Ascending aorta (tissue), 2 donors: Measurements from ENCODE around the gene OR8G5. TPM values are rescaled to one million over a fixed set of nuclear protein-coding genes. Genes with fewer than 3 reads are reported as not detected.

Experiments
- DNase-seq, 2 donors: peaks; one replicate each; pipeline ENCODE4 v3.0.0-alpha.2; 2019; ENCODE audit warnings: low spot score in 2 of 2
- H3K27ac ChIP-seq, 2 donors: fragments of 200-600 bp; sonication (generic); one replicate each; pipeline ENCODE4 v1.5.1; 2016 to 2017; ENCODE audit warnings: mild to moderate bottlenecking in 1 of 2
- H3K27me3 ChIP-seq: fragments of 200-600 bp; sonication (generic); one replicate; pipeline ENCODE4 v1.5.1; 2017
- H3K36me3 ChIP-seq, 2 donors: fragments of 200-600 bp; sonication (generic); one replicate each; pipeline ENCODE4 v1.5.1; 2016
- H3K4me1 ChIP-seq, 2 donors: fragments of 200-600 bp; sonication (generic); one replicate each; pipeline ENCODE4 v1.5.1; 2016 to 2017; ENCODE audit warnings: mild to moderate bottlenecking in 1 of 2
- H3K4me3 ChIP-seq, 2 donors: fragments of 200-600 bp; sonication (generic); one replicate each; pipeline ENCODE4 v1.5.1; 2016 to 2017; ENCODE audit warnings: mild to moderate bottlenecking in 1 of 2
- H3K9me3 ChIP-seq, 2 donors: fragments of 200-600 bp; sonication (generic); one replicate each; pipeline ENCODE4 v1.5.1; 2016
- intact Hi-C: fragments of 100-400 bp; cut with DNase I; formaldehyde crosslinking; loops from one replicate; pipeline ENCODE4 v1.15.1; 2023
- total RNA-seq: library from RNA; depleted of rRNA; stranded (reverse); fragments of >200 nt; gene quantifications from one replicate; pipeline ENCODE4 v1.1.0, GENCODE V29; 2016
- TF ChIP-seq, protein P1 (sequence below), 3 experiments: fragments of 200-600 bp in 2 of 3; fragments of 450-650 bp in 1 of 3; sonication (generic) in 2 of 3; IDR thresholded peaks; one replicate each; pipeline ENCODE4 v1.5.1; 2016 to 2019; ENCODE audit warnings: antibody characterized with exemption in 3 of 3, mild to moderate bottlenecking in 1 of 3, moderate library complexity in 1 of 3

Gene OR8G5, protein sequence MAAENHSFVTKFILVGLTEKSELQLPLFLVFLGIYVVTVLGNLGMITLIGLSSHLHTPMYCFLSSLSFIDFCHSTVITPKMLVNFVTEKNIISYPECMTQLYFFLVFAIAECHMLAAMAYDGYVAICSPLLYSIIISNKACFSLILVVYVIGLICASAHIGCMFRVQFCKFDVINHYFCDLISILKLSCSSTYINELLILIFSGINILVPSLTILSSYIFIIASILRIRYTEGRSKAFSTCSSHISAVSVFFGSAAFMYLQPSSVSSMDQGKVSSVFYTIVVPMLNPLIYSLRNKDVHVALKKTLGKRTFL
- total RNA-seq, result not detected

DNA sequence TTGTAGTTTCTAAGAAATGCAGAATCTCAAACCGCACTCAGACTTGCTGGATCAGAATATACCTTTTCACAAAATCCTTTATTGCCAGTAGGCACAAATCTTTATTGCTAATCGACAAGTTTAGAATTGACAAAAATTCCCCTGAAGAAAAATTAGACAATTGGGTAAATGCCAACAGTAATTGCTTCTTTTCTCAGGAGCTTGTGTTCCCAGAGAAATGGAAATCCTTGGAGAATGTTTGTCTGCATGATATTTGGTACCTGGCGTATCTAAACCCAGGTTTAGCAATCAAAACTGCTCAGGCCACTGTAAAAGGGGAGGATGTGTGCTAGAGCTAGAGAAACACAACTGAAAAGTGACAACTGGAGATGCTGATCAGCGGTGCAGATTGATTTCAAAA, at the start of gene OR8G5:
Gene OR8G5, plus strand, starts transcription at position 301 of the 400 bp plus-strand sequence. CDS start 8,556 bp downstream, outside the sequence.
- Histone ChIP-seq H3K36me3 (no peaks in the 10 kb centered on the region), H3K27me3 (no peaks in the 10 kb centered on the region), H3K4me1 (no peaks in the 10 kb centered on the region), H3K9me3 (no peaks in the 10 kb centered on the region), H3K27ac (no peak within 1 kb of the TSS), H3K4me3 (no peak within 1 kb of the TSS)
- intact Hi-C loops, result no loop called here
- TF ChIP-seq, protein P1, sequence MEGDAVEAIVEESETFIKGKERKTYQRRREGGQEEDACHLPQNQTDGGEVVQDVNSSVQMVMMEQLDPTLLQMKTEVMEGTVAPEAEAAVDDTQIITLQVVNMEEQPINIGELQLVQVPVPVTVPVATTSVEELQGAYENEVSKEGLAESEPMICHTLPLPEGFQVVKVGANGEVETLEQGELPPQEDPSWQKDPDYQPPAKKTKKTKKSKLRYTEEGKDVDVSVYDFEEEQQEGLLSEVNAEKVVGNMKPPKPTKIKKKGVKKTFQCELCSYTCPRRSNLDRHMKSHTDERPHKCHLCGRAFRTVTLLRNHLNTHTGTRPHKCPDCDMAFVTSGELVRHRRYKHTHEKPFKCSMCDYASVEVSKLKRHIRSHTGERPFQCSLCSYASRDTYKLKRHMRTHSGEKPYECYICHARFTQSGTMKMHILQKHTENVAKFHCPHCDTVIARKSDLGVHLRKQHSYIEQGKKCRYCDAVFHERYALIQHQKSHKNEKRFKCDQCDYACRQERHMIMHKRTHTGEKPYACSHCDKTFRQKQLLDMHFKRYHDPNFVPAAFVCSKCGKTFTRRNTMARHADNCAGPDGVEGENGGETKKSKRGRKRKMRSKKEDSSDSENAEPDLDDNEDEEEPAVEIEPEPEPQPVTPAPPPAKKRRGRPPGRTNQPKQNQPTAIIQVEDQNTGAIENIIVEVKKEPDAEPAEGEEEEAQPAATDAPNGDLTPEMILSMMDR (IDR thresholded peaks at IDR 0.05), result no peak
- DNase-seq, result no peak

DNA sequence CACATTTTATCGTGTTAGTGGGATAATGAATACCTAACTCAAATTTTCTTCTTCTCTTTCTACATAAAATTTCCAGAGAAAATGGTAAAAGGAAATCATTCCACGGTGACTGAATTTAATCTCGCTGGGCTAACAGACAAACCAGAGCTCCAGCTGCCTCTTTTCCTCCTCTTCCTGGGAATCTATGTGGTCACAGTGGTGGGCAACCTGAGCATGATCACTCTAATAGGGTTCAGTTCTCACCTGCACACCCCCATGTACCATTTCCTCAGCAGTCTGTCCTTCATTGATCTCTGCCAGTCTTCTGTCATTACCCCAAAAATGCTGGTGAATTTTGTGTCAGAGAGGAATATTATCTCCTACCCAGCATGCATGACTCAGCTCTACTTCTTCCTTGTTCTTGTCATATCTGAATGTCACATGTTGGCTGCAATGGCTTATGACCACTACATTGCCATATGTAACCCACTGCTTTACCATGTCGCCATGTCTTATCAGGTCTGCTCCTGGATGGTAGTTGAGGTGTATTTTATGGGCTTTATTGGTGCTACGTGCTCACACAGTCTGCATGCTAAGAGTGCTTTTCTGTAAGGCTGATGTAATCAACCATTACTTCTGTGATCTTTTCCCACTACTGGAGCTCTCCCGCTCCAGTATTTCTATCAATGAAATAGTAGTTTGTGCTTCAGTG, 48.9 kb upstream of the OR8G5 start:
- no peaks in the 10 kb centered on the region for H3K27me3 ChIP-seq
- intact Hi-C loops, result no loop called here
- no peak overlapping the region for H3K4me3 ChIP-seq
- H3K9me3 ChIP-seq, result no peaks in the 10 kb centered on the region
- no peak for DNase-seq
- no peak overlapping the region for H3K27ac ChIP-seq
- H3K36me3 ChIP-seq, result no peaks in the 10 kb centered on the region
- H3K4me1 ChIP-seq, result no peaks in the 10 kb centered on the region
- TF ChIP-seq, protein P1 (IDR thresholded peaks at IDR 0.05), result no peak

DNA sequence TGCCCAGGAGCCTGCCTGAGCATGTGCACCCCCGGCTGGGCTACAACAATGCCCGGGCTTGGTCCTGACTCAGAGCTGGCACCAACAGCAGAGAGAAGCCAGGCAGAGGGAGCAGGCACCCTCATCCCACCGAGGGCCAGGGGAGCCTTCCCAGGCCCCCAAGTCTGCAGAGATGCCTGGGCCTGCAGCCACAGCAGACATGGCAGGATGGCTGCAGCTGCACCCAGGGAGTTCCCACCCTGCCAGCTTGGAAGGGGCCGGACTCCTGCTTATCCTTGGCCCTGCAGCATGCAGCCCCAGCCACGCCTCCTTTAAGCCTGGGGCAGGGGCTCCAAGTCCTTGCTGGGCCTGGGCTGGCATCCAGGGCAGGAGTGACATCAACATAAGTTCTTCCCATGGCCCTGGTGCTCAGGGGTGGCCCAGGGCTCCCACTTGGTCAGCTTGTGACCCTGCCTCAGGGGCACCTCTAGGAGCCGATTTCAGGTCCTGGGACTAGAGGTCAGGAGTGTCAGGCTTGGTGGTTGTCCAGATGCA, 46.3 kb upstream of the OR8G5 start:
- Histone ChIP-seq H3K27me3 (no peaks in the 10 kb centered on the region), H3K4me3 (no peak overlapping the region), H3K27ac (no peak overlapping the region), H3K9me3 (no peaks in the 10 kb centered on the region), H3K36me3 (no peaks in the 10 kb centered on the region), H3K4me1 (no peaks in the 10 kb centered on the region)
- intact Hi-C loops, result no loop called here
- TF ChIP-seq, protein P1 (IDR thresholded peaks at IDR 0.05), result no peak
- no peak for DNase-seq

DNA sequence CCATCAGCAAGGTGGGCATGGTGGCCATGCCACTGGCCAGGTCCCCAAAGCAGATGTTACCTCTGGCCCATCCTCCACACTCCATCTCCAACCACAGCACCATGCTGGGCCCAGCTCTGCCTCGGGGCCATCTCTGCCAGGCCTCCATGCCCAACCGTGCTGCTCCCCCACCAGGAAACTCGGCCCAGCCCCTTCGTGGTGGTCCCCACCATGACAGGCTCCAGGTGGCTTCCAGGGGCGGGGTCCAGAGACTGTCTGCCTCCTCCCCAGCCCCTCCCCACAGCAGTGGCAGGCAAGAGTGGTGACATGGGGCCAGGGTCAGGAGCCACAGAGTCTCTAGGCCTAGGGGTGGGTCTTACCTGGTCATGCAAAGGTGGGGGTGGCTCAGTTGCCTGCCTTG, 45.8 kb upstream of the OR8G5 start:
- intact Hi-C loops, result no loop called here
- Histone ChIP-seq H3K36me3 (no peaks in the 10 kb centered on the region), H3K4me3 (no peak overlapping the region), H3K27me3 (no peaks in the 10 kb centered on the region), H3K27ac (no peak overlapping the region), H3K9me3 (no peaks in the 10 kb centered on the region), H3K4me1 (no peaks in the 10 kb centered on the region)
- TF ChIP-seq, protein P1 (IDR thresholded peaks at IDR 0.05), result no peak
- DNase-seq, result no peak

DNA sequence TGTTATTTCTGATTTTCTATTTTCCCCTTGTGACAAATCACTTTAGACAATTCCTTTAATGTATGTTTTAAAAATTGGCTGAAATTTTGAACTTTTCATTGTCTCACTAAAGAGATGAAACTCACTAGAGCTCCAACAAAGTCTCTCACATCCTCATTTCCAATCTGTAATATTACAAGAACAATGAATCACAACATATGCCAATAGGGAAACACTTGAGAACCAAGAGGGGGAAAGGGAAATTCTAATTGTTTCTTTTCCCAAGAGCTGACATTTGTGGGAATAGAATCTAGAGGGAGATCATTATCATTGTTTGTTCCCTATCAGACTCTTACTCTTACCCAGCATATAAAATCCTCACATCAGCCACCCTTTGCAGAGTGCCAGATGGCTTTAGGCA, 44.9 kb upstream of the OR8G5 start:
- intact Hi-C loops, result no loop called here
- DNase-seq, result no peak
- H3K36me3 ChIP-seq, result no peaks in the 10 kb centered on the region
- TF ChIP-seq, protein P1 (IDR thresholded peaks at IDR 0.05), result no peak
- H3K27ac ChIP-seq, result no peak overlapping the region
- H3K4me3 ChIP-seq, result no peak overlapping the region
- H3K4me1 ChIP-seq, result no peaks in the 10 kb centered on the region
- no peaks in the 10 kb centered on the region for H3K9me3 ChIP-seq
- H3K27me3 ChIP-seq, result no peaks in the 10 kb centered on the region
